ENCODE measurements around the gene UBE2E1.

GRCh38 chr3:23807424-23808015 lies 1.8 kb downstream of the UBE2E1 start:
- no peak for TF ChIP-seq CTCF (IDR thresholded peaks at IDR 0.05 in 8 of 11, conservative IDR thresholded peaks at IDR 0.05 in 3 of 11)
- no peak for TF ChIP-seq POLR2A (IDR thresholded peaks at IDR 0.05)
- no peak for TF ChIP-seq POLR2AphosphoS5 (IDR thresholded peaks at IDR 0.05)
